Esophagus (tissue), 2 donors: Measurements from ENCODE around the gene PLD5. TPM values are rescaled to one million over a fixed set of nuclear protein-coding genes. Genes with fewer than 3 reads are reported as not detected.

Experiments used
- H3K27ac ChIP-seq, 2 donors: one replicate each; pipeline ENCODE4 v1.5.1; 2013; ENCODE audit warnings: low read depth in 2 of 2, mild to moderate bottlenecking in 2 of 2, inconsistent platforms in 1 of 2, low read length in 1 of 2, moderate library complexity in 1 of 2
- H3K27me3 ChIP-seq, 2 donors: one replicate each; pipeline ENCODE4 v1.6.1; 2013; ENCODE audit warnings: low read length in 2 of 2, control low read depth in 1 of 2, mild to moderate bottlenecking in 1 of 2; ENCODE audit not compliant: insufficient read depth in 2 of 2, control insufficient read depth in 1 of 2
- H3K36me3 ChIP-seq, 2 donors: one replicate each; pipeline ENCODE4 v1.6.1; 2013; ENCODE audit warnings: low read length in 1 of 2; ENCODE audit not compliant: control insufficient read depth in 2 of 2, insufficient read depth in 2 of 2
- H3K4me1 ChIP-seq, 2 donors: one replicate each; pipeline ENCODE4 v1.6.1; 2013; ENCODE audit warnings: low read length in 1 of 2; ENCODE audit not compliant: control insufficient read depth in 2 of 2, insufficient read depth in 2 of 2
- H3K4me3 ChIP-seq, 2 donors: one replicate each; pipeline ENCODE4 v1.5.1; 2013; ENCODE audit warnings: low read length in 2 of 2, mild to moderate bottlenecking in 2 of 2, low read depth in 1 of 2, moderate library complexity in 1 of 2
- H3K9me3 ChIP-seq, 2 donors: one replicate each; pipeline ENCODE4 v1.6.1; 2013; ENCODE audit warnings: mild to moderate bottlenecking in 2 of 2, low read depth in 1 of 2, low read length in 1 of 2, moderate library complexity in 1 of 2; ENCODE audit not compliant: control insufficient read depth in 2 of 2, insufficient read depth in 1 of 2
- WGBS, 2 donors: extraction: QIAGEN DNeasy Blood & Tissue Kit; methylation state at CpG; one replicate each; pipeline ENCODE4 v1.1.7; 2013; 5-methylcytosine and 5-hydroxymethylcytosine counted together
- polyA plus RNA-seq, 2 donors: library from polyadenylated mRNA; stranded (reverse); fragments of 200-250 nt; gene quantifications; one replicate each; pipeline ENCODE4 v1.2.3, GENCODE V29; 2013
- donor health status: healthy with polysubstance abuse.
- donor health status: Bipolar disorder and iron deficiency.

Gene PLD5
- polyA plus RNA-seq, 2 donors, result 0.04 to 0.11 TPM

DNA sequence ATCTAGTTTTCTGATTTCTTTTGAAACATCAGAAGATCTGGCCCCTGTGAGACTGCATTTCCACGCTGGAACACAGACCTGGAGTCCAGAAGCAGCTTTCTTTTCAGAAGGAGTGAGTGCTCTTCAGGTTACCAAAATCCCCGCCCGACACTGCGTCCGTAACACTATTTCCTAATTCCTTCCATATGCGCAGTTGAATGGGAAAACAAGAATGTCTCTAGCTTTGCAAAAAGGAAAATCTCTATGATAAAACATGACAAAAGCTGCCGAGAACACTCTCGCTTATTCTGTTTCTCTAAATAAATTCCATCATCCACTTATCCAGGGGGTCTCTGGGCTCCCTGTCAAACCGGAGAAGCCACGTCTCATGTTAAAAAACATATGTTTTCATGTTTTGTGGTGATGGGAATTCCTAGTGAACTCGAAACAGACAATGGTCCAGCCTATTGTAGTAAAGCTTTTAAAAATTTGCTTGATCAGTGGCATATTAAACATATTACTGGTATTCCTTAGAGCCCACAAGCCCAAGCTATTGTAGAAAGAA lies 67.7 kb downstream of the PLD5 start:
- WGBS, 2 donors, result 77 to 78% methylated on average over 11 of the region's 11 CpGs
- no peaks in the 10 kb centered on the region for H3K27me3 ChIP-seq
- no peaks in the 10 kb centered on the region for H3K36me3 ChIP-seq
- no peak overlapping the region for H3K27ac ChIP-seq
- no peak overlapping the region for H3K4me3 ChIP-seq
- no peaks in the 10 kb centered on the region for H3K4me1 ChIP-seq
- no peaks in the 10 kb centered on the region for H3K9me3 ChIP-seq

DNA sequence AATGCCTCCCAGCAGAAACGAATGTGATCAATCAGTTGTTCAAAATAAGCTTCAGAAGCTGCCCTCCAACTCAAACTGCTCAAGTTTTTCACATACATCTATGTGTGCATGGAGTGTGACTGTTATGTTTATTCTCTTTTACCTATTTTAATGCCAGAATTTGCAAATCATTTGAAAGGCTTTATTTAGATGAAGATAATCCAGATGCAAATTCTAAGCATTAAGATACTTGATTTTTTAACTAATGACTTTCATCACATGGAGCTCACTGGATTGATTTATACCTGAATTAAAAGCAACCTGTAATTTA lies 69.5 kb downstream of the PLD5 start:
- H3K27ac ChIP-seq, result no peak overlapping the region
- no peaks in the 10 kb centered on the region for H3K4me1 ChIP-seq
- H3K36me3 ChIP-seq, result no peaks in the 10 kb centered on the region
- H3K9me3 ChIP-seq, result no peaks in the 10 kb centered on the region
- 1 to 3% methylated on average over 1 of the region's 1 CpG for WGBS, 2 donors
- H3K4me3 ChIP-seq, result no peak overlapping the region
- no peaks in the 10 kb centered on the region for H3K27me3 ChIP-seq

- no peaks in the 10 kb centered on the region for H3K36me3 ChIP-seq
- no peak overlapping the region for H3K4me3 ChIP-seq
- H3K9me3 ChIP-seq, result no peaks in the 10 kb centered on the region
- no peak overlapping the region for H3K27ac ChIP-seq
- H3K27me3 ChIP-seq, result no peaks in the 10 kb centered on the region
- no peaks in the 10 kb centered on the region for H3K4me1 ChIP-seq
- WGBS, 2 donors, result 29 to 34% methylated on average over 9 of the region's 9 CpGs
Observed at GRCh38 chr1:242454262-242455051, 70.0 kb downstream of the PLD5 start.

DNA sequence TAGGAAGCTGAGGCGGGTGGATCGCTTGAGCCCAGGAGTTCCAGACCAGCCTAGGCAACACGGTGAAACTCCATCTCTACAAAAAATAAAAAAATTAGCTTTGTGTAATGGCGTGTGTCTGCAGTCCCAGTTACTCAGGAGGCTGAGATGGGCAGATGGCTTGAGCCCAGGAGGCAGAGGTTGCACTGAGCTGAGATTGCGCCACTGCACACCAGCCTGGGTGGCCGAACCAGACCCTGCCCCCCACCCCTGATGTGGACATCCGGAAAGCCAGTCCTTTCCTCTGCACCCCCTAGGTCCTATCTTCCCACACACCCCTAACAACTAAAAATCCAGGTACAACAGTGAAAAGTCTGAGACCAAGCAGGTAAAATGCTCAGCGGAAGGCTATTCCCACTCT lies 71.9 kb downstream of the PLD5 start:
- WGBS, 2 donors, result 81 to 84% methylated on average over 8 of the region's 8 CpGs
- H3K4me1 ChIP-seq, result no peaks in the 10 kb centered on the region
- H3K36me3 ChIP-seq, result no peaks in the 10 kb centered on the region
- no peaks in the 10 kb centered on the region for H3K27me3 ChIP-seq
- no peak overlapping the region for H3K27ac ChIP-seq
- no peak overlapping the region for H3K4me3 ChIP-seq
- no peaks in the 10 kb centered on the region for H3K9me3 ChIP-seq

DNA sequence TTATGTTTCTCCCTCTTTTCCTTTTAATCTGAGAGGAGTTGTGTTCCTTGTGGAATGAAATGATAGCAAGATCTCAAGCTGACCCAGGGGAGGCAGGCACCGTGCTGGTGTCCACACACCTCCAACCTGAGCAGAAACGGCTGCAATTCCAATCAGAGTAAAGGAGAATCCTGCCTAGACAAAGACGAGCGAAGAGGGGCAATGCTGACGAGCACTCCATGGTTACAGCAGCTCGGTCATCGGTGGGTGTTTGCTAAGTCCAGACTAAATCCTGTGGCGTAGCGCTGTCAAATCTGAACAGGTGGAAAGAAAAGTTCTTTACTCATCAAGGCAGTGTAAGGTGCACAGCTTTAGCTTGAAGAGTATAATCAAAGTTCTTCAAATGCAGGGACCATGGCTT lies 74.8 kb downstream of the PLD5 start:
- WGBS, 2 donors, result 68 to 77% methylated on average over 9 of the region's 9 CpGs
- H3K4me1 ChIP-seq, result no peaks in the 10 kb centered on the region
- H3K4me3 ChIP-seq, result no peak overlapping the region
- no peaks in the 10 kb centered on the region for H3K36me3 ChIP-seq
- no peaks in the 10 kb centered on the region for H3K27me3 ChIP-seq
- no peaks in the 10 kb centered on the region for H3K9me3 ChIP-seq
- no peak overlapping the region for H3K27ac ChIP-seq

DNA sequence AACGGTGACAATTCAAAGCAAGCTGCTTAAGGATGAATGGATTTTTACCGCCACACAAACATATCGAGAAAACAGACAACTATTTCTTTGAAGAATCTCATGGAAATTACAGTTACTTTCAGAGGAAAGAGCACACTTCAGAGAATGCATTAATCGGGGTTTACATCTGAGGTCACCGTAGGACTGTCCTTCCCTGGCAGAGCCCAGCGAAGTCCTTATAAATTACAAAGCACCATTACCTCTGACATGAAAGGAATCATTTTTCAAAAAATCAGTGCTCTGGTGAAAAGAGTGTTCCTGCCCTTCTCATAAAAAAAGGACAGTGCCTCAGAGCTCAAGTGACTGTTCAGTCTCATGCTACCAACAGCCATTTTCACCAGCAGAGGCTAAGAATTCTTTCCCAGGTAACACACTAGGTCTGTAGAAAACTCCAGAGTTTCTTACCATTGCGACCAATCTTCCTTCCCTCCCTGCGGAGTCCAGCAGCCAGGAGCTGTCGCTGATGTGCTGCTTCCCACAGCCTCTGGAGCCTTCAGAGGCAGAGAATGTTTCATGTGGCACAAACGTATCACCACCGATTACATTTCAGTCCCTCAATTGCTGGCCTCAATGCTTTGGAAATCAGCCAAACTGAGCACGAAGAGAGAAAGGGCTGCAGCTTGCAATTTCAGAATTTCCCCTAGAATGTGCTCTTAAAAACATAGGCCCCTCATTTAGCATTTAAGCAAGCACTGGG lies 75.4 kb downstream of the PLD5 start:
- Histone ChIP-seq H3K4me3 (no peak overlapping the region), H3K27me3 (no peaks in the 10 kb centered on the region), H3K27ac (no peak overlapping the region), H3K9me3 (no peaks in the 10 kb centered on the region), H3K4me1 (no peaks in the 10 kb centered on the region), H3K36me3 (no peaks in the 10 kb centered on the region)
- 36 to 47% methylated on average over 12 of the region's 12 CpGs for WGBS, 2 donors

- Histone ChIP-seq H3K27me3 (no peaks in the 10 kb centered on the region), H3K36me3 (no peaks in the 10 kb centered on the region)
- WGBS, 2 donors, result 63 to 68% methylated on average over 7 of the region's 7 CpGs
Observed at GRCh38 chr1:242447689-242448088, 76.8 kb downstream of the PLD5 start.

DNA sequence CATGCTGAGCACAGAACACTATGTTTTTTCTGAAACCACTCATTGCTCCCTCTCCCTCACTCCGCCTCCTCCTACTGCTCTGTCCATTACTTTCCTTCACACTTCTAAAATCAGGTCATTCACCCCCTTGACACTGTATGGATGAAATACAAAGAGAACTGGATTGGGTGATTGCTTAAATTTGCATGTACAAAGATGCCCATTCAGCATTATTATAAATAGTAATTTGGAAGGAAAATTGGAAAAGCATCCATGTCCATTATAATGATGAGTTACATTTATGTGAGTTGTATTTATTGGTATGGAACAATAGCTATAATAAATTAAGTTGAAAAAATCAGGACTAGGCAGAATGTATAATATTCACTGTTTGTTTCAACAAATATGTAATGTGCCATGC lies 83.7 kb downstream of the PLD5 start:
- H3K4me3 ChIP-seq, result no peak overlapping the region
- H3K27me3 ChIP-seq, result no peaks in the 10 kb centered on the region
- no peaks in the 10 kb centered on the region for H3K4me1 ChIP-seq
- H3K36me3 ChIP-seq, result no peaks in the 10 kb centered on the region
- H3K9me3 ChIP-seq, result no peaks in the 10 kb centered on the region
- H3K27ac ChIP-seq, result no peak overlapping the region
- WGBS, 2 donors, result 85 to 92% methylated on average over 1 of the region's 1 CpG

More at GRCh38 chr1:242447689-242448088, 76.8 kb downstream of the PLD5 start:
- no peak overlapping the region for H3K27ac ChIP-seq
- H3K4me1 ChIP-seq, result no peaks in the 10 kb centered on the region
- H3K9me3 ChIP-seq, result no peaks in the 10 kb centered on the region
- no peak overlapping the region for H3K4me3 ChIP-seq

DNA sequence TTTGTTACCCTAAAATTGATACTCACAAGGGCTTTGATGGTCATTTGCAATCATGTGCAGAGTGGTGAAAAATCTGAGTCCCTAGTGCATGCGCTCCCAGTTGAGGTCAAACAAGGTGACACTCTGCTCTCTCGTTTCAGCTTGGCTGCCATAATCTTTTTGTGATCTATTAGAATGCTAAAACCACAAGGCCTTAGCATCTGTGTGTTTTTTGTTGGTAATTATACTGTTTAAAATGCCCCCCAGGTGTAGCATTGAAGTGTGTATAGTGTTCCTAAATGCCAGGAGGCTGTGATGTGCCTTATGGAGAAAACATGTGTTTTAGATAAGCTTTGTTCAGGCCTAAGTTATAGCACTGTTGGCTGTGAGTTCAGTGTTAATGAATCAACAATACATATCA lies 89.3 kb downstream of the PLD5 start:
- Histone ChIP-seq H3K36me3 (no peaks in the 10 kb centered on the region), H3K9me3 (no peaks in the 10 kb centered on the region), H3K27ac (no peak overlapping the region), H3K4me3 (no peak overlapping the region), H3K4me1 (no peaks in the 10 kb centered on the region), H3K27me3 (no peaks in the 10 kb centered on the region)
- 63 to 64% methylated on average over 2 of the region's 2 CpGs for WGBS, 2 donors
